ENCODE data around the gene TRPC3. TPM values are rescaled to one million over a fixed set of nuclear protein-coding genes. Genes with fewer than 3 reads are reported as not detected.

TRPC3 gene
- total and polyA plus RNA-seq, 2 experiments from 2014 or later, result 0.22 TPM; not detected in 1

DNA sequence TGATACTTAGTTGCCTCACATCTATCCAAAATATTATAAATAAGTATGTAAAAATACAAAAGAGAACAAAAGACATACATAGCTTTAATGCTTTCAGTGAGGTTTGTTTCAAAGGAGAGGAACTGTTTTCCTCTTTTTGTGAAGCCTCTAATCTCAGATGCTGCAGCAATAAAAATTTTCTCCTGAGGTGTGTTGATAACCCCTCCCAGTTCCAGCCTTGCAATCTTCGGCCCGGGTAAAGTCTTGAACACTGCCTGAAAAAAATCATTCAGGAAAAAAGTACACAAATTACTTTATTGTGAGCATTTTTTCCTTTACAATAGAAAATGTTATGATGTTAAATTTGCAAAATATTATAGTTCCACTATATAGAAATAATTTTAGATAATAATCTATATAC, 90.4 kb downstream of the TRPC3 start:
- H3K9me3 ChIP-seq (ENCODE audit: low read depth), result no peaks in the 10 kb centered on the region
- TF ChIP-seq EZH2 (IDR thresholded peaks at IDR 0.05; ENCODE audit: insufficient read depth, poor library complexity, severe bottlenecking), result no peak
- no peak for TF ChIP-seq EZH2phosphoT487 (IDR thresholded peaks at IDR 0.05; ENCODE audit: insufficient read depth, low read depth)
- H3K4me1 ChIP-seq (ENCODE audit: insufficient read depth), result no peaks in the 10 kb centered on the region
- H3K27ac ChIP-seq, result no peak overlapping the region
- no peak overlapping the region for H3K4me3 ChIP-seq
- no peak overlapping the region for H3K4me2 ChIP-seq (ENCODE audit: unreplicated experiment)
- no peaks in the 10 kb centered on the region for H4K20me1 ChIP-seq (ENCODE audit: insufficient read depth)
- H3K9me2 ChIP-seq (ENCODE audit: insufficient read depth), result no peaks in the 10 kb centered on the region
- H3K27me3 ChIP-seq (replicated peaks; ENCODE audit: insufficient read depth), result no peaks in the 10 kb centered on the region
- DNase-seq, result no peak
- H3K79me2 ChIP-seq (ENCODE audit: insufficient read depth), result peaks cover 10% of the 10 kb centered on the region; the same call in 1 of the 2 replicates
- 94 to 97% methylated on average over 2 of the region's 2 CpGs for WGBS, 2 experiments (ENCODE audit: low coverage in 1 of 2, low lambda C conversion rate in 2 of 2, missing lambda C conversion rate in 2 of 2)
- H3K36me3 ChIP-seq (ENCODE audit: low read depth), result peaks cover 53% of the 10 kb centered on the region
- in situ Hi-C loops (cut with MboI), result no loop called here
- no peak overlapping the region for H3K9ac ChIP-seq
- H2AFZ ChIP-seq, result no peak overlapping the region
- H3F3A ChIP-seq (ENCODE audit: insufficient read depth), result no peaks in the 10 kb centered on the region

DNA sequence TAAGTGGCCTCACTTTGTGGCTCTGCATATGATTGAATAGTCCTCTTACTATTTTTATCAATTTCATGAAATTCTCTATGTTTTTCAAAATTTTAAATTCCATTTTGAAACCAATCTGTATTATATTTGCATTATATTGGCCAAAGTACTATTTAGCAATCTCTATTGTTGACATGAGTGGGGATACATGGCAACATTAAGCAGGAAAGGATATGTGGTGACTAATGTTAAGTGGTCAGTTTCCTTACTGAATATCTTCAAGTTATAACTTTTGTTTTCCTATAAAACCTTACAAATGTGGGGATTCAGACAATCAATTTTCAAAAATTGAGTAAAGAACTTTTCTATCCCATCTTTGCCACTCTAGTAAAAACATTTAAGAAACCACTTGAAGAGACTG, 91.7 kb downstream of the TRPC3 start:
- in situ Hi-C loops (cut with MboI), result no loop called here
- Histone ChIP-seq H3K9me3 (ENCODE audit: low read depth) (no peaks in the 10 kb centered on the region), H3K36me3 (ENCODE audit: low read depth) (peaks cover 45% of the 10 kb centered on the region), H3K4me3 (no peak overlapping the region), H4K20me1 (ENCODE audit: insufficient read depth) (no peaks in the 10 kb centered on the region), H3K9ac (no peak overlapping the region), H3K4me2 (ENCODE audit: unreplicated experiment) (no peak overlapping the region), H3K4me1 (ENCODE audit: insufficient read depth) (no peaks in the 10 kb centered on the region), H3K79me2 (ENCODE audit: insufficient read depth) (no peaks in the 10 kb centered on the region), H2AFZ (no peak overlapping the region), H3K27ac (no peak overlapping the region), H3K9me2 (ENCODE audit: insufficient read depth) (no peaks in the 10 kb centered on the region), H3K27me3 (replicated peaks; ENCODE audit: insufficient read depth) (no peaks in the 10 kb centered on the region), H3F3A (ENCODE audit: insufficient read depth) (no peaks in the 10 kb centered on the region)
- TF ChIP-seq EZH2 (IDR thresholded peaks at IDR 0.05; ENCODE audit: insufficient read depth, poor library complexity, severe bottlenecking) (no peak), EZH2phosphoT487 (IDR thresholded peaks at IDR 0.05; ENCODE audit: insufficient read depth, low read depth) (no peak)
- no peak for DNase-seq

DNA sequence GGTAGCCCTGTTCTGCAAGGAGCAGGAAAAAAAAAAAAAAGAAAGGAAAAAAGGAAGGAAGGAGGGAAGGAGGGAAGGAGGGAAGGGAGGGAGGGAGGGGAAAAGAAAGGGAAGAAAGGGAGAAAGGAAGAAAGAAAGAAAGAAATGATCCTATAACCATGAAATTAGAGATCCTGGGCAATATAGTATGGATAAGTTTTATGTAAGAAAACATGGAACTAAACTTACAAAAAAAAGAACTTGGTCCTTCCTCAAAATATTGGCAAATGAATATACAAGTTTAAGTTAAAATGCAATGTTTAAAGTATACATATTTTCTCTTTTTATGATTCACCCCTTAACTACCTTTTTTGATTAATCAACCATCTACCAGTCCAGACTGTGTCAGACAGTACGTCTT, 100.5 kb downstream of the TRPC3 start:
- Histone ChIP-seq H3K4me2 (ENCODE audit: unreplicated experiment) (no peak overlapping the region), H3K9me3 (ENCODE audit: low read depth) (no peaks in the 10 kb centered on the region), H2AFZ (no peak overlapping the region), H3F3A (ENCODE audit: insufficient read depth) (no peaks in the 10 kb centered on the region), H3K4me1 (ENCODE audit: insufficient read depth) (no peaks in the 10 kb centered on the region), H4K20me1 (ENCODE audit: insufficient read depth) (no peaks in the 10 kb centered on the region), H3K36me3 (ENCODE audit: low read depth) (peaks cover 33% of the 10 kb centered on the region), H3K79me2 (ENCODE audit: insufficient read depth) (no peaks in the 10 kb centered on the region), H3K27me3 (replicated peaks; ENCODE audit: insufficient read depth) (no peaks in the 10 kb centered on the region), H3K9ac (no peak overlapping the region), H3K9me2 (ENCODE audit: insufficient read depth) (no peaks in the 10 kb centered on the region), H3K4me3 (no peak overlapping the region), H3K27ac (no peak overlapping the region)
- WGBS, 2 experiments (ENCODE audit: low coverage in 1 of 2, low lambda C conversion rate in 2 of 2, missing lambda C conversion rate in 2 of 2), result 98 to 100% methylated on average over 1 of the region's 1 CpG
- TF ChIP-seq EZH2 (IDR thresholded peaks at IDR 0.05; ENCODE audit: insufficient read depth, poor library complexity, severe bottlenecking) (no peak), EZH2phosphoT487 (IDR thresholded peaks at IDR 0.05; ENCODE audit: insufficient read depth, low read depth) (no peak)
- no peak for DNase-seq
- in situ Hi-C loops (cut with MboI), result no loop called here

DNA sequence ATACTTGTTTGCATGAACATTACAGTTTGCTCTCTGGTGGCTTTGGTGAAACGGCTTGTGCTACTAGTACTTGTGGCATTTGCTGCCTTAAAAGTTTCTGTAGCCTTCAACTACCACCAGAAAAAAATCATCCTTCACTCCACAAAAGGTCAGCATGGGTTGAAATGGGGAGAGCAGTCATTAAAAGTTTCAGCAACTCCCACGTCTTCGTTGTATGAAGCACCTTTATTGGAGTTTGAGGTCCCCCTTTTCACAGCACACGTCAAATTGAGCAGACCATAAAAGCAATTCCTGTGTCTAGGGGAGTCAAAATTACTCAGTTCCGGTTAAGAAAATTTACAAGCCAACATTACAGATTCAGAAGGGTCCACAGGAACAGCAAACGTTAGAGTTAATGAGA, 105.2 kb downstream of the TRPC3 start:
- Histone ChIP-seq H3K79me2 (ENCODE audit: insufficient read depth) (no peaks in the 10 kb centered on the region), H3K4me1 (ENCODE audit: insufficient read depth) (no peaks in the 10 kb centered on the region), H3K27ac (no peak overlapping the region), H3K9me3 (ENCODE audit: low read depth) (no peaks in the 10 kb centered on the region), H3K4me2 (ENCODE audit: unreplicated experiment) (no peak overlapping the region), H3K9ac (no peak overlapping the region), H2AFZ (no peak overlapping the region), H3F3A (ENCODE audit: insufficient read depth) (no peaks in the 10 kb centered on the region), H3K9me2 (ENCODE audit: insufficient read depth) (no peaks in the 10 kb centered on the region), H3K27me3 (replicated peaks; ENCODE audit: insufficient read depth) (no peaks in the 10 kb centered on the region), H3K4me3 (no peak overlapping the region), H4K20me1 (ENCODE audit: insufficient read depth) (no peaks in the 10 kb centered on the region), H3K36me3 (ENCODE audit: low read depth) (peaks cover 40% of the 10 kb centered on the region)
- in situ Hi-C loops (cut with MboI), result no loop called here
- no peak for DNase-seq
- WGBS, 2 experiments (ENCODE audit: low coverage in 1 of 2, low lambda C conversion rate in 2 of 2, missing lambda C conversion rate in 2 of 2), result 78 to 80% methylated on average over 6 of the region's 6 CpGs
- TF ChIP-seq EZH2phosphoT487 (IDR thresholded peaks at IDR 0.05; ENCODE audit: insufficient read depth, low read depth) (no peak), EZH2 (IDR thresholded peaks at IDR 0.05; ENCODE audit: insufficient read depth, poor library complexity, severe bottlenecking) (no peak)

DNA sequence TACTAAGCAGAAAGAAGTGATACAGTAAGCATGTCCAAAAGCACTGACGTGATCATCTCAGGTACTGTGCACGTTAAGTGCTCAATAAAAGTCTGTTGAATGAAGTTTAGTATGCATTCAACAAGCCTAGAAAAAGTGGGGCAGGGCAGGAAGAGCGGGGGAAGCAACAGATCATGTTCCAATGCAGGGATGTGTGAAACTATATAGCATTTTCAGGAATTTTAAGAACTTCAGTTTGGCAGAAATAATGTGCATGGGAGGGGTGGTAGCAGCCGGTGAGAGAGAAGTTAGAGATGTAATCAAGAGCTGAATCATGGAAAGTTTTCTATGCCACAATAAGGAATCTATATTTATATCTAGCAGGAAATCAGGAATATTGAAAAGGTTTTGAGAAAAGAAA, 109.0 kb downstream of the TRPC3 start:
- no peaks in the 10 kb centered on the region for H3K9me3 ChIP-seq (ENCODE audit: low read depth)
- no peaks in the 10 kb centered on the region for H3K79me2 ChIP-seq (ENCODE audit: insufficient read depth)
- no peak overlapping the region for H3K27ac ChIP-seq
- DNase-seq, result no peak
- no peak overlapping the region for H3K4me2 ChIP-seq (ENCODE audit: unreplicated experiment)
- peaks cover 57% of the 10 kb centered on the region for H3K36me3 ChIP-seq (ENCODE audit: low read depth)
- no peak overlapping the region for H3K4me3 ChIP-seq
- TF ChIP-seq EZH2 (IDR thresholded peaks at IDR 0.05; ENCODE audit: insufficient read depth, poor library complexity, severe bottlenecking), result no peak
- no peak for TF ChIP-seq EZH2phosphoT487 (IDR thresholded peaks at IDR 0.05; ENCODE audit: insufficient read depth, low read depth)
- no peak overlapping the region for H3K9ac ChIP-seq
- WGBS, 2 experiments (ENCODE audit: low coverage in 1 of 2, low lambda C conversion rate in 2 of 2, missing lambda C conversion rate in 2 of 2), result 75% methylated on average over 4 of the region's 4 CpGs
- no peak overlapping the region for H2AFZ ChIP-seq
- no peaks in the 10 kb centered on the region for H3F3A ChIP-seq (ENCODE audit: insufficient read depth)
- H3K4me1 ChIP-seq (ENCODE audit: insufficient read depth), result no peaks in the 10 kb centered on the region
- in situ Hi-C loops (cut with MboI), result no loop called here
- H3K27me3 ChIP-seq (replicated peaks; ENCODE audit: insufficient read depth), result no peaks in the 10 kb centered on the region
- H4K20me1 ChIP-seq (ENCODE audit: insufficient read depth), result no peaks in the 10 kb centered on the region
- H3K9me2 ChIP-seq (ENCODE audit: insufficient read depth), result no peaks in the 10 kb centered on the region

All from GM23248 (cell line).